ENCODE results near the gene TYW5.
"Not testable (repeated sequence)": the region's sequence is repeated elsewhere in the genome, so short reads cannot be mapped to it uniquely, and the experiment has no call there.

Gene TYW5

GRCh38 chr2:199912553-199913114, 42.7 kb downstream of the TYW5 start:
- not testable (repeated sequence) for DNase-seq

- no peak for DNase-seq
These were observed 43.5 kb downstream of the TYW5 start for GRCh38 chr2:199911877-199912161.

GRCh38 chr2:199911052-199911876, 44.0 kb downstream of the TYW5 start, which contains the start of gene C2orf69:
Gene C2orf69 (plus strand): TSS chr2:199911293. CDS start chr2:199911439, 146 bp downstream.
- peak; percentile 98 for DNase-seq

- no peak for DNase-seq
These were observed 44.8 kb downstream of the TYW5 start for GRCh38 chr2:199910338-199911051.

GRCh38 chr2:199907008-199907714, 48.1 kb downstream of the TYW5 start:
- DNase-seq, result no peak

GRCh38 chr2:199903111-199903510, 52.2 kb downstream of the TYW5 start:
- no peak for DNase-seq

- DNase-seq, result no peak
These were observed 52.7 kb downstream of the TYW5 start for GRCh38 chr2:199902486-199903110.

- no peak for DNase-seq
These were observed 53.3 kb downstream of the TYW5 start for GRCh38 chr2:199901942-199902341.

- no peak for DNase-seq
These were observed 58.7 kb downstream of the TYW5 start for GRCh38 chr2:199896617-199897016.

GRCh38 chr2:199895406-199895805, 59.9 kb downstream of the TYW5 start:
- no peak for DNase-seq

- DNase-seq, result no peak
These were observed 71.6 kb downstream of the TYW5 start for GRCh38 chr2:199883474-199884212.

- no peak for DNase-seq
These were observed 72.6 kb downstream of the TYW5 start for GRCh38 chr2:199882667-199883066.

All from femur (tissue), 1 donor.